Glutamatergic neuron (in vitro differentiated cells): ENCODE results near the gene SLC35C1. TPM values are rescaled to one million over a fixed set of nuclear protein-coding genes. Genes with fewer than 3 reads are reported as not detected.

ENCODE experiments used
- DNase-seq: peaks from one replicate; pipeline ENCODE4 v3.0.0; 2022
- H3K27ac Mint-ChIP-seq: one replicate; pipeline ENCODE4 v1.8.0; 2020; ENCODE audit warnings: mild to moderate bottlenecking, mixed read lengths, inconsistent platforms; ENCODE audit not compliant: unreplicated experiment
- H3K27me3 Mint-ChIP-seq: one replicate; pipeline ENCODE4 v1.8.0; 2020; ENCODE audit warnings: mild to moderate bottlenecking, moderate library complexity, mixed read lengths, inconsistent platforms; ENCODE audit not compliant: unreplicated experiment
- H3K36me3 Mint-ChIP-seq: one replicate; pipeline ENCODE4 v1.8.0; 2020; ENCODE audit warnings: mild to moderate bottlenecking, mixed read lengths, inconsistent platforms; ENCODE audit not compliant: unreplicated experiment
- H3K4me1 Mint-ChIP-seq: one replicate; pipeline ENCODE4 v1.8.0; 2020; ENCODE audit warnings: mild to moderate bottlenecking, low read depth, mixed read lengths, inconsistent platforms; ENCODE audit not compliant: unreplicated experiment
- H3K4me3 Mint-ChIP-seq: one replicate; pipeline ENCODE4 v1.8.0; 2020; ENCODE audit warnings: mild to moderate bottlenecking, mixed read lengths, inconsistent platforms; ENCODE audit not compliant: unreplicated experiment
- H3K9me3 Mint-ChIP-seq: one replicate; pipeline ENCODE4 v1.8.0; 2020; ENCODE audit warnings: mild to moderate bottlenecking, moderate library complexity, mixed read lengths, inconsistent platforms; ENCODE audit not compliant: unreplicated experiment
- total RNA-seq: library from RNA; stranded (reverse); fragmentation: NEBNext Ultra II Directional; extraction: Animal tissue kit (Norgen Biotek cat#: 25700); gene quantifications from one replicate; pipeline ENCODE4 v1.2.1, GENCODE V29; 2021; ENCODE audit not compliant: unreplicated experiment
- TF ChIP-seq, protein P1 (sequence below): fragments of 200-600 bp; sonication (generic); IDR thresholded peaks from one replicate; pipeline ENCODE4 v1.5.0; 2021; ENCODE audit not compliant: partially characterized antibody, unreplicated experiment

SLC35C1 gene
- total RNA-seq, 1 donor from 2014 or later, result 20.9 TPM

DNA sequence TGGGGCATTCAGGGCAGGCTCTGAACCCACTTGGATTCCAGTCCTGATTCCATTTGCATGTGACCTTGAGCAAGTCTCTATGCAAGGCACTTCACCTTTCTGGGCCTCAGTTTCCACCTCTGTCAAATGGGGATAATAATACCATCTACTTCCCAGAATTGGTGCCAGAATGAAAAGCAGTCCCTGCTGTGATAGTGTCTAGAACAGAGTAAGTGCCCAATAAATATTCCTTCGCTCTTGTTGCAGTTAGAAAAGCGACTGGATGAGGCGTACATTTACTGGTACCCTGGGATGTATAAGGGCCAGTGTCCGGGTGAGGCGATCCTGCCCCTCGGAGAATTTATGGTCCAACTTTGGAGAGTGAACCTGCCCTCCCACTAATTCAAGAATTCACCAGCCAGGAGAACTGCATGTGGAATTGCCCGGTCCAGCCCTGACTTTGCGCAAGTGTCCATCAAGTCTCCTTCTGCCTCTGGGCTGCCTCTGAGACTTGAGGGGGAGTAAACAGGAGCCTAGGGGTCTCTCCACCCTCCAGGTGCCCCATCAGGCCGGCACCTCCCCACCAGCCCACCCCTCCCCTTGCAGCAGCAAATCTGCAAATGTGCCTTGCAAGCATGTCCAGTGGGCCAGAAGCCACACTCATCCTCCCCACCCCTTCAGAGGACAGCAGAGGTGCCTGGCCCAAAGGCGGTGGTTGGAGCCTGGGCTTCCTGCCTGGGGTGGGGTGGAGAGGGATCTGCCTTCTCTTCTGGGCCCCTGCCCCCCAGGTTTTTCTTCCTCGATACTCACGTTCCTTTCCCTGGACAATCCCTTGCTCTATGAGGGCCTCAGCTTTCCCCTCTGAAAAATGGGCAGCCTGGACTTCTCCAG, 30.9 kb upstream of the SLC35C1 start:
- TF ChIP-seq, protein P1, sequence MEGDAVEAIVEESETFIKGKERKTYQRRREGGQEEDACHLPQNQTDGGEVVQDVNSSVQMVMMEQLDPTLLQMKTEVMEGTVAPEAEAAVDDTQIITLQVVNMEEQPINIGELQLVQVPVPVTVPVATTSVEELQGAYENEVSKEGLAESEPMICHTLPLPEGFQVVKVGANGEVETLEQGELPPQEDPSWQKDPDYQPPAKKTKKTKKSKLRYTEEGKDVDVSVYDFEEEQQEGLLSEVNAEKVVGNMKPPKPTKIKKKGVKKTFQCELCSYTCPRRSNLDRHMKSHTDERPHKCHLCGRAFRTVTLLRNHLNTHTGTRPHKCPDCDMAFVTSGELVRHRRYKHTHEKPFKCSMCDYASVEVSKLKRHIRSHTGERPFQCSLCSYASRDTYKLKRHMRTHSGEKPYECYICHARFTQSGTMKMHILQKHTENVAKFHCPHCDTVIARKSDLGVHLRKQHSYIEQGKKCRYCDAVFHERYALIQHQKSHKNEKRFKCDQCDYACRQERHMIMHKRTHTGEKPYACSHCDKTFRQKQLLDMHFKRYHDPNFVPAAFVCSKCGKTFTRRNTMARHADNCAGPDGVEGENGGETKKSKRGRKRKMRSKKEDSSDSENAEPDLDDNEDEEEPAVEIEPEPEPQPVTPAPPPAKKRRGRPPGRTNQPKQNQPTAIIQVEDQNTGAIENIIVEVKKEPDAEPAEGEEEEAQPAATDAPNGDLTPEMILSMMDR, result no peak
- H3K9me3 Mint-ChIP-seq, result peaks cover 2% of the 10 kb centered on the region
- H3K36me3 Mint-ChIP-seq, result no peaks in the 10 kb centered on the region
- no peak for DNase-seq
- no peak overlapping the region for H3K4me3 Mint-ChIP-seq
- H3K27ac Mint-ChIP-seq, result no peak overlapping the region
- H3K27me3 Mint-ChIP-seq, result peaks cover 4% of the 10 kb centered on the region
- H3K4me1 Mint-ChIP-seq, result peaks cover 2% of the 10 kb centered on the region

- Mint-ChIP-seq H3K4me1 (peaks cover 2% of the 10 kb centered on the region), H3K4me3 (no peak overlapping the region), H3K9me3 (no peaks in the 10 kb centered on the region), H3K27me3 (peaks cover 4% of the 10 kb centered on the region), H3K36me3 (no peaks in the 10 kb centered on the region), H3K27ac (no peak overlapping the region)
- DNase-seq, result no peak
- TF ChIP-seq, protein P1, result no peak
These were observed 30.2 kb upstream of the SLC35C1 start for GRCh38 chr11:45774786-45775185.

DNA sequence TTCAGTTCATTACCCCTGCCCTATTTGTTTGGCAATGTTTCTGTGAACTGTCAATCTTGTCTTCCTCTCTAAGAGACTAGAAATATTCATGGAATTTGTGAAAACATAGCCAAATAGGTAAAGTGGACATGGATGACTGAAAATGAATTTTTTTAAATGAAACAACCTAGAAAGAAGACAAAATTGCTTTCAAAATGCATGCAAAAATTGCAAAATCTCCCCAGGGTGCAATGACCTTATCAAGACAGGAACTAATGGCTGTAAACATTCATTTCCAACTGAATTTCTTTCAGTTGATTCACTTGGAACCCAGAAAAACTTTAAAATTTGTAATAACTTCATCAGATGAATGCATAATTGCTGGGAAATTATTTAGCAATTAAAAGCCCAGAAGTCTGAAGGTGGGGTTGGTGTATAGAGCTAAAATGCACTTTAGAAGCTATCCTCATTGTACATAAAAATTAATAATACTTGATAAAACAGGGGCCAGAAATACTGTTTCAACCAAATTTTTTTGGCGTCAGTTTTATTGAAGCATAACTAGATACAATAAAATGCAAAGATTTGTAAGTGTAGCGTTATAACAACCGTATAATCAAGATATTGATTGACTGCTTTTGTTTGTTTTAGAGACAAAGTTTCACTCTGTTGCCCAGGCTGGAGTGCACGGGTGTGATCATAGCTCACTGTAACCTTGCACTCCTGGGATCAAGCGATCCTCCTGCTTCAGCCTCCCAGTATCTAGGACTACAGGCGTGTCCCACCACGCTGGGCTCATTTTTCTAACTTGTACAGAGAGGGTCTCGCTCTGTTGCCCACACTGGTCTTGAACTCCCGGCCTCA, 27.6 kb upstream of the SLC35C1 start:
- no peak for DNase-seq
- Mint-ChIP-seq H3K4me3 (no peak overlapping the region), H3K27ac (no peak overlapping the region), H3K27me3 (no peaks in the 10 kb centered on the region), H3K9me3 (no peaks in the 10 kb centered on the region), H3K36me3 (no peaks in the 10 kb centered on the region), H3K4me1 (no peaks in the 10 kb centered on the region)
- TF ChIP-seq, protein P1, result no peak

- no peaks in the 10 kb centered on the region for H3K9me3 Mint-ChIP-seq
- H3K4me1 Mint-ChIP-seq, result no peaks in the 10 kb centered on the region
- H3K4me3 Mint-ChIP-seq, result no peak overlapping the region
- TF ChIP-seq, protein P1, result no peak
- no peaks in the 10 kb centered on the region for H3K36me3 Mint-ChIP-seq
- H3K27me3 Mint-ChIP-seq, result no peaks in the 10 kb centered on the region
- no peak overlapping the region for H3K27ac Mint-ChIP-seq
- DNase-seq, result no peak
These were observed 26.6 kb upstream of the SLC35C1 start for GRCh38 chr11:45778341-45778740.
